Measurements from ENCODE around the gene IGFBPL1.
A peak's percentile ranks its signal among the peaks of the same experiment; 100 is the strongest.
"Not testable (repeated sequence)": the region's sequence is repeated elsewhere in the genome, so short reads cannot be mapped to it uniquely, and the experiment has no call there.

IGFBPL1 gene

DNA sequence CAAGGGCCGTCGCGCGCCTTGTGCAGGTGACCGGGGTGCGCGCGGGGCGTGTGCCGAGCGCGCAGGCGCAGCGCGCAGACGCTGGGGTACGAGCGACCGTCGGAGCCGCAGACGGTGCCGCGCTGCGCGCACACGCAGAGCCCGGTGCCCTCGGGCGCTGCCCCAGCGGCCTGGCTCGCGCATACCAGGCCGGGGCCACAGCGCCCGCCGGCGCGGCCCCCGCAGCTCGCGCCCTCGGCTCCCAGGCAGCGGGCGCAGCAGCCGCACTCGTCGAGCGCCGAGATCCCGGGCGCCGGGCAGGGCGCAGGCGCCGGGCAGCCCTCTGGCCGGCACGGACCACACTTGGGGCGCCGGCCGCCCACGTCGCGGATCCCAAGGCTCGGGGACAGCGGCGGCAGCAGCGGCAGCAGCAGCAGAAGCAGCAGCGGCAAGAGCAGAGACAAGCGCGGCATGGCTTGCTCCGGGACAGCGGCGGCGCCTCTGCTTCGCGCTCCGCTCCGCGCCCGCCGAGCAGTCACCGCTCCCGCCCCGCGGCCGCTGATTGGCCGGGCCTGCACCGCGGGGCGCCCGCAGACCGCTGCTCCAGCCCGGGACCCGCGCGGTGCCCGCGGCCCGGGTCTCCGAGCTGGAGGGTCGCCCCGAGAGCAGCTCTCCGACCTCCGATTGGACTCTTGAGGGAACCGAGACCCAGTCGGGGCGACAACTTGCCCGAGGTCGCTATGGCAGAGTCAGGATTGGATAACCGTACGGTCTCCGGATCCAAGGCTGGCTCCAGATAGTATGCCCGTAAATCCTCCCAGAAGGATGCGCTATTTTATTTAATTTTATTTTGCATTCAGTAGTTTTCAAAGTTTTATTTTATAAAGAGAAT, at the start of gene IGFBPL1:
IGFBPL1 (minus strand) TSS at position 482 of the 871 bp plus-strand sequence; CDS start at position 452, 30 bp downstream.
- no peak for DNase-seq

DNA sequence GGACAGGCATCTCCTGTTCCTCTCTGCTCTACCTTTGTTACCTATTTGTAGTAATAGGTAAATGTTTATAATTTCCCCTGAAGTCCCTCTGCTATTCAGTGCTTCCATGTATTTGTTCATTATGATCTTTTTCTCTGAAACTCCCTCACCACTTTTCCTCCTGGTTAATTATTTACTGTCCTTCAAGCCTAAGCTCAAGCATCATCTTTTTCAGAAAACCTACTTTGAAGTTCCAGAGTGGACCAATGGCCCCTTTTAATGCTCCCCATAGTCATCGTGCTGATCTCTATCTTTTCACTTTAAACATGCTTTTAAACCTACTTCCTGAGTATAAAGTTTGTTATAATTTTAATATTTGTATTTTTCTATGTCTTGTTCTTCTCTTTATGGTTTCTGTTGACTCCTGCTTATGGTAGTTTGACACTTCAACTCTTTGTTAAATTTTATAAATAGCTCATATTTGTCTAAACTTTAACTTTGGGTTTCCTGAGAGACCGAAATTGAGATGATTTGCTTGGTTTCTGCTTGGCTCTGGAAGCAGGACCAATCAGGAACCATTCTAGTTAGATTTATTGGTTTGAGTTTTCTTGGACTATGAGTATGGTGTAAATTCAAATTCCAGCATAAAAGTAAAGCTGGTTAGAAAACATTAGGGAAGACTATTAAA, 48.5 kb upstream of the IGFBPL1 start:
- not testable (repeated sequence) for DNase-seq

- no peak for DNase-seq
These were observed 43.1 kb upstream of the IGFBPL1 start for GRCh38 chr9:38467404-38467803.

DNA sequence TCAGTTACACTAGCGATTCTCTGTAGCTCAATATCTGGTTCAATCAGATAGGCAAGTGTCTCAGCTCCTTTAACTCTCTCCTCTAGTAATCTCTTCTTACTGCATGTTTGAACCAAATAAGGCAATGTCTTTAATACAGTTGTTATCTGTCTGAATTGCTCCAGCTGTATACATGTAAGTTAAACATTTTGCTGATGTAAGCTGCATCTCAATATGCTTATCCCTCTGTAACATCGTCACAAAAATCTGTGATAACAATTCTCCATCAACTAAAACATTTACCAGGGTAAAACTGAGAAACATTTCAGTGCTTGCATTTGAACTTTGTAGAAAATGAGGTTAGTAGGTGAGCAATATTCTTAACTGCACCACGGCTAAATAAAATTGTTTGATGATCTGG, 29.6 kb upstream of the IGFBPL1 start:
- no peak for DNase-seq

GRCh38 chr9:38451162-38451561, 26.9 kb upstream of the IGFBPL1 start:
- no peak for DNase-seq

DNA sequence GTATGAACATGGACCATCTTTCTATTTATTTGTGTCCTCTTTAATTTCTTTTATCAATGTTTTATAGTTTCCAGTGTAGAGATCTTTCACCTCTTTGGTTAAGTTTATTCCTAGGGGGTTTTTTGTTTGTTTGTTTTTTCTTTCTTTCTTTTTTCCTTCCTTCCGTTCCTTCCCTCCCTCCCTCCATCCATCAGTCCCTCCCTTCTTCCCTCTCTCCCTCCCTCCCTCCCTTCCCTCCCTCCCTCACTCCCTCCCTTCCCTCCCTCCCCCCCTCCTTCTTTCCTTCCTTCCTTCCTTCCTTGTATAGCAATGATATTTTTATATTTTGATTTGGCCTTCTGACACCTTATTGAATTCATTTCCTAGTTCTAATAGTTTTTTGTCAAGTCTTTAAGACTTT, 23.4 kb upstream of the IGFBPL1 start:
- no peak for DNase-seq

- no peak for DNase-seq
These were observed 21.1 kb upstream of the IGFBPL1 start for GRCh38 chr9:38445154-38446043.

GRCh38 chr9:38443597-38443996, 19.3 kb upstream of the IGFBPL1 start:
- DNase-seq: no peak

DNA sequence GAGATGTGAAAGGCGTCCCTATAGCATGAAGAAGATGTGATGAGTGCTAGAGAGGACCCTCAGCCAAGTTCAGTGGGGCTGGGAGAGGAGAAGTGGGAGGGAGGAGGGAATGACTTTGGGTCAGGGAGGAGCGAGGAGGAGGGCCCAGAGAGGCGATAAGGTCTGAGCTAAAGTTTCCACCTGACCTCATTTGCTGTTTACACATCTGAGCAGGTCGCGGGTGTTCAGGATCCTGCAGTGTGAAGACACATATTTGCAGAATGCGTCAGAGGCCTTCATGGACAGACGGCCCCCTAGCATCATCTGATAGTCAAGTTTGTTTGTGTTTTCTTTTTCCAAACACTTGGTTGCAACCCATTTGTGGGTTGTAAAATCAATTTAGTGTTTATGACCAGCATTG, 18.9 kb upstream of the IGFBPL1 start:
- no peak for DNase-seq

GRCh38 chr9:38442473-38443096, 18.3 kb upstream of the IGFBPL1 start:
- no peak for DNase-seq

DNA sequence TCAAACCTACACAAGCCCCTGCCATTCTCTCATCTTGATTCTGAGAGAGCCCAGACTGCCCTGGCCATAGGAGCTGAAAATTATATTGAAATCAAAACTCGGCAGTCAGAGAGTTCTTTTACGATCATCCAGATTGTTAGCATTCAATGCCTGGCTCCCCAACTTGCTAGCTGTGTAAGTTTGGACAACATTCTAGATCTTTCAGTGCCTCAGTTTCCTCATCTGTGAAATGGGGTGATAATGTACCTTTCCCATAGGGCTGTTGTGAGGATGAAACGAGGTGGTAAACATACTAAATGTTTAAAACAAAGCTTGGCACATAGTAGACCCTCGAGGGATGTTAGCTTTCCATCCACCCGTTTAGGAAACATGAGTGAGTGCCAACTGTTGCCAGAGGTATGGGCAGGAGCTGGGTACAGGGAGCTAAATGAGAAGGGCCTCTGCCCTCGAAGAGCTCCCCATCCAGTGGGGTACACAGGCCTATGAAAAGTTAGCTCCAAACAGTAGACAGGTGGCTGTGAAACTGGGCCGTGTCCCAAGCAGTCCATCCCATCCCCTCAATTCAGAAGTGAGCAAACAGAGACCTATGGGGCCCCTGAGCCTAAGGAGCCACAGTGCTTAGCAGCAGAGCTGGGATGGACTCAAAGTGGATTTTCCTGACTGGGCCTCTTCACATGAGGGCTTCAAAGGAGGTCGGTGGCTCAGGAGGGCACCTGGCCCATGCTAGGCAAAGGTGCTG, 17.3 kb upstream of the IGFBPL1 start:
- DNase-seq: no peak

DNA sequence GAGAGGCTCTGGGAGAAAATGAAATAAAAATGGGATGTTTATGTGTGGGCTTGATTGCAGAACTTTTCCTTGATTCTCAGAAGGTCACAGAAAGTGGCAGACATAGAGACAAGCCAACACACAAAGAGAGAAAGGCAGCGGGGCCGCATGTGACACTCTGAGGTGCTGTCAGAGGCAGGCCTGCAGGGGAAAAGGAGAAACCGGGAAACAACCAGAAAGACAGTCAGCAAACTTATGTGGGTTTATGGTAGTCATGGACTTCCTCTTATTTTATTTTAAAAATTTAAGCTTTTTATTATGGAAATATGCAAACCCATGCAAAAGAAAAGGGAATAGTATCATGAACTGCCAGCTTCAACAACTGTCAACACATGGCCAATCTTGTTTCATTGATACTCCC, 16.3 kb upstream of the IGFBPL1 start:
- no peak for DNase-seq

DNA sequence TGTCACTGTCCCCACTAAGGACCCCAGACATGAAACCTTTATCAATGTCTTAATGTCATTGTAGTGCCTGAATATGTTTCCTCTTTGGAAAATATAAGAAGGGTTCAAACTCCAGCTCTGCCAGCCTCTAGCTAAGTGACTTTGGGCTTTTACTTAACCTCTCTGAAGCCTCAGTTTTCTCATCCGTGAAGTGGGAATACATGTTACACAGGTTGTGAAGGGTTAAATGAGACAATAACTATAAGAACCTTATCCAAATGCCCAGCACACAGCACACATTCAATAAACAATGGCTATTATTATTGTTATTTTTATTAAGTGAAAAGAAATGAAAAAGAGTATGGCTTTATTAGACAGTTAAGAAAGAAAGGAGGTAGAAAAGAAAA, 15.7 kb upstream of the IGFBPL1 start:
- DNase-seq: no peak

- no peak for DNase-seq
These were observed 15.1 kb upstream of the IGFBPL1 start for GRCh38 chr9:38439291-38439915.

DNA sequence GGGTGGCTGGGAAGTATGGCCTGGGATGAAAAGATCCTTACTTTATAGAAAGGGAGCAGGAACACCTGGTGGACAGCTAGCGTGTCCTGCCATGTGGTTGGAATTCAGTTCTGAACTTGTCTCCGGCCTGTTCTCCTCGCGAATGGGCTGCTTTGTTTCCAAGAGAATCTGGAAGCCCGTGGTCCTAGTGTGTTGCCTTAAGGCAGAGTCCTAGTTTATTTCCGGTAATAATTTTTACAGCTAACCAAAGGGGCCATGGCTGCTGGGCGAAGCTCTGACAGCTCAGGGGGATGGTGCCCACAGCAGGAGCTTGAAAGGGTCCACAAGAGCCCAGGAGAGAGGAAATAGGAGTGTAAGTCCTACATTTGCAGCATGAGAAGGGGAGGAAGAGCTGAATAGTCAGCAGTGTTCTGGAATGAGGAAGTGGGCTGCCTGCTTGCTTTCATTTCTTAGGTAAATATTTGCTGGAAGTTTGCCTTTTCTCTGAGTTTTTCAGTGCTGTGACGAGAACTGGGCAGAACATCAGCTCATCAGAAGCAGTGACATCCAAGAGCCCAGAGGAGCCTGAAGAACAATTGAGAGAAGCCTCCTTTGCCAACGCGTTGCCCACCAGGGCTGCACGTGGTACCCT, 13.1 kb upstream of the IGFBPL1 start:
- no peak for DNase-seq

DNA sequence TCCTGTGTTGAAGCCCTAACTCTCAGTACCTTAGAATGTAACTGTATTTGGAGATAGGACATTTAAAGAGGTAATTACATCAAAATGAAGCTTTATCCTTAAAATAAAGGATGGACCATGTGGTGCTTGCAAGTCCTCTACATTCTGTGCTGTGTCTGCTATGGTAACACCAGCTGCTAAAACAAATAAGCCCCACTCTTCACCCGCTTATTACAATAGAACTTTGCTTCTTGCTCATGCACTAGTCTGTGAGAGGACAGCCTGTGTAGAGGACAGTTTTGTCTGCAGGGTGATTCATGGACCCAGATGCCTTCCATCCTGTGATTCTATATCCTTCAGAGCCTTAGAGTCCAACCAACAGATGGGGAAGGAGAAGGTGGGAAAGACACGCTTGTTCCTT, 12.5 kb upstream of the IGFBPL1 start:
- DNase-seq: no peak

- no peak for DNase-seq
These were observed 11.3 kb upstream of the IGFBPL1 start for GRCh38 chr9:38435521-38435920.

GRCh38 chr9:38434853-38435252, 10.6 kb upstream of the IGFBPL1 start:
- no peak for DNase-seq

- no peak for DNase-seq
These were observed 10.1 kb upstream of the IGFBPL1 start for GRCh38 chr9:38434365-38434764.

DNA sequence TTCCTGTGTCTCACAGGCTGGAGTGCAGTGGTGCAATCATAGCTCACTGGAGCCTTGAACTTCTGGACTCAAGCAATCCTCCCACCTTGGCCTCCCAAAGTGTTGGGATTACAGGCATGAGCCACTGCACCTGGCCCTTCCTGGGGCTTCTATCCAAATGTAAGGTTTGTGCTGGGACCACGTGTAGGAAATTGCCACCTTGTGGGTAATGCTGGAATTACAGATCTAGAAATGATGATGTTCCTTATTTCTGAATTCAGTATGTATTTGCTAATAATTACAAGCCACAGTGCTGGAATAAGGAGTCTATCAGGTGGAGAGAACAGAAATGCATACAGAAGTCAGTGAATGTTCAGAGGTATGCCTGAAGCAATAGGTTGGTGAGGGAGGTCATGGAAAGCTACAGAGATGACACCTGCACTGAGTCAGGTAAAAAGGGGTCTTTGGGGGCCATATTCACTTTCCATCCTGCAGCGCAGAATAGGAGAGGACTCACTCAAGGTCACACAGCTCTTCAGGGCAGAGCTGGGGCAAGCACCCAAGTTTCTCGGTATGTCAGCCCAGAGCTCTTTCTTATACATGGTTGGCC, 8.8 kb upstream of the IGFBPL1 start:
- peak; percentile 28 for DNase-seq

- DNase-seq: no peak
These were observed 6.9 kb upstream of the IGFBPL1 start for GRCh38 chr9:38431116-38431515.
